ENCODE measurements around the gene PRKCG.
"Not testable (repeated sequence)": the region's sequence is repeated elsewhere in the genome, so short reads cannot be mapped to it uniquely, and the experiment has no call there.

GRCh38 chr19:53869805-53870484 is 12.1 kb upstream of the PRKCG start:
- not testable (repeated sequence) for TF ChIP-seq CTCF (conservative IDR thresholded peaks at IDR 0.05; ENCODE audit: low read length); EZH2phosphoT487 (IDR thresholded peaks at IDR 0.05; ENCODE audit: borderline replicate concordance, low read depth, low read length)
